Measurements from ENCODE around the gene SLC2A4. TPM values are rescaled to one million over a fixed set of nuclear protein-coding genes. Genes with fewer than 3 reads are reported as not detected.

The SLC2A4 gene
- polyA plus RNA-seq, 2 of the 4 experiments (the other 2 are of a cell fraction): 0.16 to 0.17 TPM

- TF ChIP-seq ESRRA (IDR thresholded peaks at IDR 0.05; ENCODE audit: borderline replicate concordance, low read length) (no peak), TFCP2L1 (CRISPR knock-in tag; IDR thresholded peaks at IDR 0.05) (no peak)
Measured at GRCh38 chr17:7329374-7329996, 48.0 kb downstream of the SLC2A4 start (continued).

GRCh38 chr17:7329997-7330637, 48.6 kb downstream of the SLC2A4 start:
- FAIRE-seq (no peak), ATAC-seq (peak; percentile 85 to 92), DNase-seq (ENCODE audit: low read depth in 1 of 2, low spot score in 1 of 2) (peak; percentile 90 to 100)
- 2% methylated on average over 24 of the region's 34 CpGs for WGBS (ENCODE audit: missing lambda C conversion rate)
- TF ChIP-seq KDM5A (IDR thresholded peaks at IDR 0.05): no peak
- no peak for TF ChIP-seq MAX (IDR thresholded peaks at IDR 0.05)
- TF ChIP-seq RNF2 (IDR thresholded peaks at IDR 0.05; ENCODE audit: borderline replicate concordance, low read depth): no peak
- no peak for TF ChIP-seq MAZ (IDR thresholded peaks at IDR 0.05; ENCODE audit: borderline replicate concordance, low read depth, low read length)
- no peak for TF ChIP-seq CHD2 (IDR thresholded peaks at IDR 0.05; ENCODE audit: low read length, partially characterized antibody)
- TF ChIP-seq ESRRA (IDR thresholded peaks at IDR 0.05; ENCODE audit: borderline replicate concordance, low read length): no peak
- TF ChIP-seq JUN (IDR thresholded peaks at IDR 0.05): no peak
- TF ChIP-seq POLR2A (IDR thresholded peaks at IDR 0.05; ENCODE audit: low read length): peak; percentile 37; the same call in 1 of the 2 replicates
- TF ChIP-seq HOXA7 (CRISPR knock-in tag; IDR thresholded peaks at IDR 0.05): no peak
- TF ChIP-seq NFE2L2 (conservative IDR thresholded peaks at IDR 0.05; ENCODE audit: low read length): no peak
- no peak for TF ChIP-seq NPAS2 (CRISPR knock-in tag; IDR thresholded peaks at IDR 0.05; ENCODE audit: borderline replicate concordance)
- TF ChIP-seq, protein P1, sequence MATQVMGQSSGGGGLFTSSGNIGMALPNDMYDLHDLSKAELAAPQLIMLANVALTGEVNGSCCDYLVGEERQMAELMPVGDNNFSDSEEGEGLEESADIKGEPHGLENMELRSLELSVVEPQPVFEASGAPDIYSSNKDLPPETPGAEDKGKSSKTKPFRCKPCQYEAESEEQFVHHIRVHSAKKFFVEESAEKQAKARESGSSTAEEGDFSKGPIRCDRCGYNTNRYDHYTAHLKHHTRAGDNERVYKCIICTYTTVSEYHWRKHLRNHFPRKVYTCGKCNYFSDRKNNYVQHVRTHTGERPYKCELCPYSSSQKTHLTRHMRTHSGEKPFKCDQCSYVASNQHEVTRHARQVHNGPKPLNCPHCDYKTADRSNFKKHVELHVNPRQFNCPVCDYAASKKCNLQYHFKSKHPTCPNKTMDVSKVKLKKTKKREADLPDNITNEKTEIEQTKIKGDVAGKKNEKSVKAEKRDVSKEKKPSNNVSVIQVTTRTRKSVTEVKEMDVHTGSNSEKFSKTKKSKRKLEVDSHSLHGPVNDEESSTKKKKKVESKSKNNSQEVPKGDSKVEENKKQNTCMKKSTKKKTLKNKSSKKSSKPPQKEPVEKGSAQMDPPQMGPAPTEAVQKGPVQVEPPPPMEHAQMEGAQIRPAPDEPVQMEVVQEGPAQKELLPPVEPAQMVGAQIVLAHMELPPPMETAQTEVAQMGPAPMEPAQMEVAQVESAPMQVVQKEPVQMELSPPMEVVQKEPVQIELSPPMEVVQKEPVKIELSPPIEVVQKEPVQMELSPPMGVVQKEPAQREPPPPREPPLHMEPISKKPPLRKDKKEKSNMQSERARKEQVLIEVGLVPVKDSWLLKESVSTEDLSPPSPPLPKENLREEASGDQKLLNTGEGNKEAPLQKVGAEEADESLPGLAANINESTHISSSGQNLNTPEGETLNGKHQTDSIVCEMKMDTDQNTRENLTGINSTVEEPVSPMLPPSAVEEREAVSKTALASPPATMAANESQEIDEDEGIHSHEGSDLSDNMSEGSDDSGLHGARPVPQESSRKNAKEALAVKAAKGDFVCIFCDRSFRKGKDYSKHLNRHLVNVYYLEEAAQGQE (IDR thresholded peaks at IDR 0.05): no peak
- TF ChIP-seq, protein P2, sequence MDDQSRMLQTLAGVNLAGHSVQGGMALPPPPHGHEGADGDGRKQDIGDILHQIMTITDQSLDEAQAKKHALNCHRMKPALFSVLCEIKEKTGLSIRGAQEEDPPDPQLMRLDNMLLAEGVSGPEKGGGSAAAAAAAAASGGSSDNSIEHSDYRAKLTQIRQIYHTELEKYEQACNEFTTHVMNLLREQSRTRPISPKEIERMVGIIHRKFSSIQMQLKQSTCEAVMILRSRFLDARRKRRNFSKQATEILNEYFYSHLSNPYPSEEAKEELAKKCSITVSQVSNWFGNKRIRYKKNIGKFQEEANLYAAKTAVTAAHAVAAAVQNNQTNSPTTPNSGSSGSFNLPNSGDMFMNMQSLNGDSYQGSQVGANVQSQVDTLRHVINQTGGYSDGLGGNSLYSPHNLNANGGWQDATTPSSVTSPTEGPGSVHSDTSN (IDR thresholded peaks at IDR 0.05): no peak
- 0 out of 2 replicates have a peak, but pooled peaks have one; percentile 8 for TF ChIP-seq PHF8 (IDR thresholded peaks at IDR 0.05; ENCODE audit: borderline replicate concordance, low read depth)
- TF ChIP-seq ZNF302 (CRISPR knock-in tag; IDR thresholded peaks at IDR 0.05): no peak
- TF ChIP-seq, protein P3, sequence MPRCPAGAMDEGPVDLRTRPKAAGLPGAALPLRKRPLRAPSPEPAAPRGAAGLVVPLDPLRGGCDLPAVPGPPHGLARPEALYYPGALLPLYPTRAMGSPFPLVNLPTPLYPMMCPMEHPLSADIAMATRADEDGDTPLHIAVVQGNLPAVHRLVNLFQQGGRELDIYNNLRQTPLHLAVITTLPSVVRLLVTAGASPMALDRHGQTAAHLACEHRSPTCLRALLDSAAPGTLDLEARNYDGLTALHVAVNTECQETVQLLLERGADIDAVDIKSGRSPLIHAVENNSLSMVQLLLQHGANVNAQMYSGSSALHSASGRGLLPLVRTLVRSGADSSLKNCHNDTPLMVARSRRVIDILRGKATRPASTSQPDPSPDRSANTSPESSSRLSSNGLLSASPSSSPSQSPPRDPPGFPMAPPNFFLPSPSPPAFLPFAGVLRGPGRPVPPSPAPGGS (IDR thresholded peaks at IDR 0.05): 0 out of 3 replicates have a peak, but pooled peaks have one; percentile 22
- no peak for TF ChIP-seq CBX2 (IDR thresholded peaks at IDR 0.05; ENCODE audit: borderline replicate concordance, low read depth)
- TF ChIP-seq MYC (IDR thresholded peaks at IDR 0.05; ENCODE audit: borderline replicate concordance, low read length): 0 out of 2 replicates have a peak, but pooled peaks have one; percentile 17
- TF ChIP-seq EHMT2 (IDR thresholded peaks at IDR 0.05; ENCODE audit: low read depth): no peak
- no peak for TF ChIP-seq FOSB (CRISPR knock-in tag; IDR thresholded peaks at IDR 0.05)
- Histone ChIP-seq H3K9me3 (no peaks in the 10 kb centered on the region), H3K27ac (peak overlapping the region; percentile 89 to 98), H3K4me1 (peaks cover 15% of the 10 kb centered on the region; the same call in 2 of the 3 replicates), H3K4me2 (peak overlapping the region; percentile 56), H3K4me3 (peak overlapping the region; percentile 81)
- ChIA-PET CTCF (interaction anchor here (0.9 to 23.9 kb wide), 12 partner anchors 12 to 284 kb away, joined by 3 to 433 read pairs (median 6); partner anchors contain the start of genes ACAP1, KCTD11, SENP3 and SLC2A4), POLR2A (interaction anchor here (0.9 to 1.6 kb wide), 11 partner anchors 10 to 230 kb away, joined by 3 to 22 read pairs (median 5); partner anchors contain the start of genes GPS2, PLSCR3 and TMEM256)
